HFF-Myc (cell line): ENCODE results near the gene FAM25C.
"Not testable (repeated sequence)": the region's sequence is repeated elsewhere in the genome, so short reads cannot be mapped to it uniquely, and the experiment has no call there.

ENCODE experiments used
- DNase-seq: peaks from one replicate; pipeline ENCODE4 v3.0.0-alpha.2; 2011; ENCODE audit warnings: low read depth; ENCODE audit errors: extremely low read depth
- H3K4me3 ChIP-seq: replicated peaks from 2 replicates; pipeline ENCODE4 v1.5.1; 2011; ENCODE audit warnings: low read depth, mild to moderate bottlenecking, control low read depth, low read length

Gene FAM25C

DNA sequence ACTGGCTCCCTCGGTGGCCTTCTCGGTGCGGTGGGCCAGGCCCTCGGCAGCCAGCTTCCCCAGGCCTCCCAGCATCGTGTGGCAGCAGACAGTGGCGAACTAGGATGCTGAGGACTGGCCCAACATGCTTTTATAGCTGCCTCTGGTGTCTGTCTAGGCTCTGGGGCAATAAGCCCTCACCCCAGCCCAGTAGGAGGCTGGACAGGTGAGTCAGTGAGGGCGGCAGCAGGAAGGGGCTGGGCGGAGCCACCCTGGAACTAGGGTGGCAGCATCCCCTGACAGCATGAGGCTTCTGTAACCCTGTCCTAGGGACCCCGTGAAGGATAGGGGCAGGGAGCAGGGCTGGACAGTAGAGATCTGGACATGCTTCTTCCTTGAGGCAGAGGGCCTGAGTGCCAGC is at the start of gene FAM25C:
FAM25C (minus strand) TSS at position 101 of the 400 bp plus-strand sequence; CDS start at position 75, 26 bp downstream.
- DNase-seq, H3K4me3 ChIP-seq: not testable (repeated sequence)

DNA sequence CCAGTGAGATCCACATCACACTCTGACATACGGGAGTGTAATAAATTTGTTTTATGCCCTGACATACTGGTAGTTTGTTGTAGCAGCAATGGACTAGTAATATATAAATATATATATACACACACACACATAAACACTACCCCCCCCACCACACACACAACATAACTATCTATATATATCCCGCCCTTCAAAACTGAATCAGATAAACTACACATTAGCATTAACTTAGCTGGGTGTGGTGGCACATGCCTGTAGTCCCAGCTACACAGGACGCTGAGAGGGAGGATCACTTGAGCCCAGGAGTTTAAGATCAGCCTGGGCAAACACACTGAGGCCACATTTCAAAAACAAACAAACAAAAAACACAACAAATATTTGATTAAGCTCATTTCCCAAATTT is 45.0 kb upstream of the FAM25C start:
- not testable (repeated sequence) for DNase-seq, H3K4me3 ChIP-seq

DNA sequence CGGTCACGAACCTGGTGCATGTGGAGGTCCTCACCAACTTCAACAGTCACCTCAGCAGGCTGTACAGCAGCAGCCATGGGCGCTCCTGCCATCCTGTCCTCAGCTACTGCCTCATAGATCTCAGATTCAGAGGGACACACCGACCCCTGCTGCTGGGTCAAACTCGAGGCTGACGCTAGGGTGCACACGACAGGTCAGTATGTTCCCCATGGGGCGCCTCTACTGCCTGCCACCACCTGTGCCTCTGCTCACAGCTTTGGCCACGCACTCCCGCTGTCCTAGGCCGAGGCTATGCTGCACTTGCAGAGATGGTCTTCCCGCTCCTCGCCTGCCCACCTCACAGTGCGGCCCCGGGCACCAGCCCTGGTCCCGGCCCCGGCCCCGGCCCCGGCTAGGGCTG is 31.8 kb upstream of the FAM25C start:
- H3K4me3 ChIP-seq, DNase-seq: not testable (repeated sequence)

DNA sequence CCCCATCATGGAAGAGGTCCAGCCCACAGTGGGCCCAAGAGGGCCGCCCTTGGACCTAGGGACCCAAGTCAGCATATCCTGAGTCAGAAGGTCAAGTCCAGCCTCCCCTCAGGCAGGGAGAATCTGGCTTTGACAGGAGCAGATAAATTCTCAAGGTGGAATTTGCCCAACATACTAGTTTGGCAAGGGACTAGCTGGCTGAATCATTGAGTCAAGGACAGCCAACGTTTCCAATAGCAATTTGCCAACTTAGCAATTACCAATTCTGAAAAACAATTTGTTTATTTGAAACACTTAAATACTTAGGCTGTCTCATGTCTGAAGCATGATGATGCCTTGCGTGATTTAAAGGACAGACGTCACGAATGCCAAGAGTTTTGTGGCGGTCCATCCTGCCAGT is 2.7 kb upstream of the FAM25C start:
- DNase-seq, H3K4me3 ChIP-seq: not testable (repeated sequence)

DNA sequence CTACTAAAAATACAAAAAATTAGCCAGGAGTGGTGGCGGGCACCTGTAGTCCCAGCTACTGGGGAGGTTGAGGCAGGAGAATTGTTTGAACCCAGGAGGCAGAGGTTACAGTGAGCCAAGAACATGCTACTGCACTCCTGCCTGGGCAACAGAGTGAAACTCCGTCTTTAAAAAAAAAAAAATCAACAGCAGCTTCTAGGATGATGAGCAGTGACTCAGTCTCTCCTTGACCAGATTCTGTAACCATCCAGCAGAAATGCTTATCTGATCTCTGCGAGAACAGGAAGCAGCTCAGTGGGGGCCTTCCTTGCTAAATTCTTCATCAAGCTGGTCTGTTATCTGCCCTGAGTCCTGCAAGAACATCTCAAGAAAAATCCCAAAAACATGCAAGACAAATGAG is 5.5 kb downstream of the FAM25C start:
- H3K4me3 ChIP-seq, DNase-seq: not testable (repeated sequence)

DNA sequence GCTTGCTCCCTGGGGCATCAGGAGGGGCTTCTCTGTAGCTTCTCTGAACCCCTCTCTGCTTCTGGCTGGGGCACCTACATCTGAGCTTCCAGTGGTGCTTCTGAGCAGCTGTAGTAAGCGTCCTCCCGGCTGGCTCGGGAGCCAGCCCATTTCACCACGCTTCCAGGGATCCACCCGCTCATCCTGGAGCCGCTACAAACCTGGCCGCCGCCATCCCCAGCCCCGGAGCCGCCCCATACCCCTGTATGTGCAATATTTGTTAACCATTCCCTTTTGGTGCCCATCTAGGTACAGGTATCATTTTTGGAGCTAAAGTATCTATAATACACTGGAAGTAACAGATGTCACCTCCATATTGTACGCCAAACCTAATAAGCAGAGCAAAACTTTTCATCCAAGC is 7.0 kb downstream of the FAM25C start:
- DNase-seq, H3K4me3 ChIP-seq: not testable (repeated sequence)

DNA sequence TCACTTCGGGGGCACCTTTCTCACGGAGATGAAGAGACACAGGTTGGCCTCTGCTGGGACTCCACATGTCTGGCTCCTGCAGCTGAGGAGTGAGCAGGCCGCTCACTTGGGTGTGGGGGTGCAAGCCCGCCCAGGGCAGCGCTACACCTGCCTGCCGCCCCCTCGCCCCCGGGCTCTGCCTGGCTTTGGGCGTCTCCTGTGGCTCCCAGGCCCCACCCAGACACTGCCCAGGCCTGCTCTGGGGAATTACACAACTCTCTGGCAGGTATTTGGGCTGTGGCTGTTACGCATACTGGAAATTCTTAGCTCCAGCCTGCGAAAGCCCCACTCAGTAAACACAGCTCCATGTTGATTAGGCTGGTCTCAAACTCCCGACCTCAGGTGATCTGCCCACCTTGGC is 7.9 kb downstream of the FAM25C start:
- H3K4me3 ChIP-seq, DNase-seq: not testable (repeated sequence)

DNA sequence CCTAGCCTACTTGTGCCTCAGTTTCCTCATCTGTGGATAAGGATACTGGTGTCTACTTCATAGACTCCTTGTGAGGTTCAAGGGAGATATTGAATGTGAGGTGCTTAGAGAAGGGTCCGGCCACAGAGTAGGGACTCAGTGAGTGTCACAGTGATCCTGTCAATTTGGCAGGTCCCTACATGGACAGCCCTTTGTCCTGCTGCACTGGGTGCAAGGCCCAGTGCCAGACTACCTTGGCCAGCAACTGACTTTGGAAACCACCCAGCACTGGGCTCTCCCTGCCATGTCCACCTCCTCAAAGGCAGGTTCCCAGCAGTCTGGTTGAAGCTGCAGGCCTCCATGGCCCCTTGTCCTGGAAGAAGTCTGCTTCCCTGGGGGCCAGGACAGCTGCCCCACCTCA is 9.5 kb downstream of the FAM25C start:
- DNase-seq, H3K4me3 ChIP-seq: not testable (repeated sequence)

DNA sequence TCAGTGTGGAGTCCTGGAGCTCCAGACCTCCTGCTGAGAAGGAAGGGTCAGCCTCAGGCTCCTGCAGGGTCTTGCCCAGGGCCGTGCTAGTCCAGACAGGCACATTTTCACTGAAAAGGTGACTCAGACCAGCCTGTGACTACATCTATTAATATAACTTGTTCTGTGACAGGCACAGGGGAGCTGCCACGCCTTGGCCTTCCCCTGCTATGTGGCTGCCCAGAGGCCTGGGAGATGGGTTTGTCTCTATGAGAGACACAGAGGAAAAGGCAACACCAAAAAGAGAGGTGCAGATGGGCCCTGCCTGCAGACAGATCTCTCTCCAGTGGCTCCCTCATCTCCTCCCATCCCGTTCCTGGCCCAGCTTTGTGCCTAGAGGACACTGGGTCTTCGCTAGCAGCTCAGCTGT is 10.0 kb downstream of the FAM25C start:
- not testable (repeated sequence) for DNase-seq, H3K4me3 ChIP-seq

DNA sequence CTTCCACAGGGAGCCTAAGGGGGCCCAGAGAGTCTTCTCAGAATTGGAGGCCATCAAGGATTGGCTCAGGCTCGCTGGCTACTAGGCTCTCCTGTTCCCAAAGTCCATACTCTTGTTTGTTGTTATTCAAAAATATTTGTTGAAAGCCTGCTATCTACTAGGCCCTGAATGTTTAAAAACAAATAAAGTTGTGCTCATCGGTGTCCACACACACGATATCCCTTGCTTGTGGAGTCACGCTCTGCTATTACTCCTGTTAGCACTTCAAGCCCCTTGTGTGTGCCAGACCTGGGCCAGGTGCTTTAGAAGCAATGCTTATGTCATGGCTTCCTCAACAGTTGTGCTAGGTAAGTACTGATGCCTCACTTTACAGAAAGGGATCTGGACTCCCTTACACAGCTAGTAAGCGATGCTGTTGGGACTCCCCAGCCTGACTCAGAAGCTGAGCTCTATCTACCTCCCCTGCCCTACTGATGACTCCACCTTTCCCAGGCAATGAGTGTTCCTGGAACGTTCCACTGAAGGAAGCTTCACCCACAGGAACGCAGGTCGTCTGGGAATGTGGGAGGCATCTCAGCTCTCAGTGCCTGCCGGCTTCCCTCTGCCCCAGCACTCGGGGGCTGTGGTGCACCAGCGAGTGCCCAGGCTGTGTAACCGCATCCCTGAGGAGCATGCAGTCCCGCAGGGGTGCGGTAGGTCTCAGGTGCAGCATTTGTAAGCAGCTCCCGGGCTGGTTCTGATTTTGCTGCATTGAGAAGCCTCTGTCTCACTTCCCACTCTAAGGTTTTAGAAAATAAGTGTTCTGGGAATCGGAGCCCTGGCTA is 10.7 kb downstream of the FAM25C start:
- not testable (repeated sequence) for DNase-seq, H3K4me3 ChIP-seq

DNA sequence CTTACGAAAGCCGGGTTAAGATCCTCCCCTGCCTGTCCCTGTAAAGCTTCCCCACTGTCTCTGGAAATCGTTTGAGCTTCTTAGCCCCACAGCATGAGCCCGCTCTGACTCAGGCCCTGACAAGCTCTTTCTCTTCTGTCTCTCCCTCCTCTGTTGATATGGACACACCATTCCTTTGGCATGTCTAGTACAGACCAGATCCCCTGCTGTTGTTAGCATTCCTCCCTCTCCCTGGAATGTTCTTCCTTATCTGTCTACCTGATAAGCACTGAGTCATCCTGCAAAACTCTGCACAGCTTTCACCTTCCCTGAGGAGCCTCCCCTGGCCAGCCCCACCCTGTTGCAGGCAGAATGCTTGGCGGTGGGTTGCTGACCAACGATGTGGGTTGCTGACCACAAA is 11.6 kb downstream of the FAM25C start:
- not testable (repeated sequence) for H3K4me3 ChIP-seq, DNase-seq

DNA sequence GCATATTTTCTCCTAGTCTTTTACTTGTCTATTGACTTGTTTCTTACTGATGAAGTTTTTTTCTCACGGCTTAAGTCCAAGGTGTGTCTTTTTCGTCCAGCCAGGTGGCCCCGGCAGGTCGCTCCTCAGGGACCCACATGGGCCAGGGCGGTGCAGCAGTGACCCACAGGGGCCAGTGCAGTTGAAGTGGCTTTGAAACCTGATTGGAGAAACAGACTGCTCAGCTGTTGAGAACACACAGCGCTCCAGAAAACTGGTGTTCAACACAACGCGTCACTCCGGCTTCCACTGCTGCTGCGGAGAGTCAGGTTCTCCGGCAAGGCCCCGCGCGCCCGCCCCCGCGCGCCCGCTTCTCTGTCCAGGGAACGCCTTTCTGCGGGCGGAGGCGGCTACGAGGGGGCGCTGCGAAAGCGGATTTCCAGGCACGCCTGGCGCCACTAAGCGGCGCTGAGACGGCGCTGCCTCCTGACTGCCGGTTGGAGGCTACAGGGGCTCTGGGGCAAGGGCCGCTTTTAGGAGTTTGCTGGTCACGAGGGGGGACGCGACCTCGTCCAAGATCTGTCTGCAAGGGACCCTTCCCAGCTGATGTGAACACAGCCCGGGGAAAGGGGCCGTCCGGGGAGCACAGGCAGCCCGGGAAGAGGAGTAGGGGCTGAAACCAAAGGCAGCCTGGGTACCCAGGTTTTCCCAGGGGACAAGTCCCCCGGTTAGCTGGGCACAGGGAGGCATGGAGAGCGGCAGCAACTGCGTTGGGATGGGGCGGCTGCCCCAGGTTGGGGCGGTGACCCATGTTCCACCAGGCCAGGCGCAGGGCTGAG is 13.0 kb downstream of the FAM25C start:
- DNase-seq, H3K4me3 ChIP-seq: not testable (repeated sequence)

DNA sequence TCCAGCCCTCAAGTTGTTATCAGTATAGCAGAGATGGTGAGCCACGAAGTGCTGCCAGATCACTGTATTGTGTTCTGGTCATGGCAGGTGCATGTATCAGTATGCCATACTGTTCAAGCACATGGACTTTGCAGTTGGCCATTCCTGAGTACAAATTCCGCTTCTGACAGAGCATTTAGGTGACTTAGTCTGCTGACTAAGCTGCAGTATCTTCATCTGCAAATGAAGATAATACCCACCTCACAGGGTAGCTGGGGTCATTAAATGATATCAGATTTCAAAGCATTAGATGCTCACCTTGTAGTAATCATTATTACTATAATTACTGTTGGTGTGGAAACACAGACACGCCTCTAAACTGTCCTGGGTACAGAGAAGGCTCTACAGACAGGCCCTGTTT is 24.2 kb downstream of the FAM25C start:
- DNase-seq, H3K4me3 ChIP-seq: not testable (repeated sequence)

DNA sequence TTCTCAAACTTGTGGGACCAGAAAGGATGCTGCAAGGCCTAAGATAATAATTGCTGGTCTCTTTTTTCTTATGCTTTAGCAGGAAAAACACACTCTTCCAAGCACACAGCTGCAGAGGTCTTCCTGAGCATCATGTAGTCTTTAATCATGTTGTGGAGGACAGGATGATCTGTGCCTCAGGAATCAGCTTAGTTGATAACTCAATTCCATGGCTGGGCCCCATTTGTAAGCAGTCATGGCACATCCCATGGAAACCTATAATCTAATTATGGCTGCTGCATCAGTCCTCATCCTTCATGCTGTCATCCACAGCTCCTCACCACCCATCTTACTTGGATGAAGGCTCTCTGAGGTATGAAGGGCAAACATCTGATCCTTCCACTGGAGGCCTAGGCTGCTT is 26.5 kb downstream of the FAM25C start:
- not testable (repeated sequence) for DNase-seq, H3K4me3 ChIP-seq

DNA sequence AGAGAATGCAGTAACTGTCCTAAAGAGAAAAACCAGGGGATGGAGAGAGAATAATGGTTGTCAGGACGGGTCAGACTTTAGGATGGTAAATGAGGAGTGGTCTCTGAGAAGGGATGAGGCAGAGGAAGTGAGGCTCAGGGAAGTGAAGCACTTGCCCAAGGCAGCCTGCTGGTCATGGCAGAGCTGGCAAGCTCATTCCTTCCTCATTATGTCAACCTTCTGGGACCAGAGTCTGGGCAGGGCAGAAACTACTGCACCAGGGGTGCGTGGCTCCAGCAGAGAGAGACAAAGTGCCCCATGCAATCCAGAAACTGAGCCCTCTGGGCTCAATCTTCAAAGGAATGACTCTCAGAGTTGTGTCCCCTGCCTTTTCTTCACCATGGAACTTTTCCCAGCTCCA is 27.5 kb downstream of the FAM25C start:
- not testable (repeated sequence) for DNase-seq, H3K4me3 ChIP-seq

DNA sequence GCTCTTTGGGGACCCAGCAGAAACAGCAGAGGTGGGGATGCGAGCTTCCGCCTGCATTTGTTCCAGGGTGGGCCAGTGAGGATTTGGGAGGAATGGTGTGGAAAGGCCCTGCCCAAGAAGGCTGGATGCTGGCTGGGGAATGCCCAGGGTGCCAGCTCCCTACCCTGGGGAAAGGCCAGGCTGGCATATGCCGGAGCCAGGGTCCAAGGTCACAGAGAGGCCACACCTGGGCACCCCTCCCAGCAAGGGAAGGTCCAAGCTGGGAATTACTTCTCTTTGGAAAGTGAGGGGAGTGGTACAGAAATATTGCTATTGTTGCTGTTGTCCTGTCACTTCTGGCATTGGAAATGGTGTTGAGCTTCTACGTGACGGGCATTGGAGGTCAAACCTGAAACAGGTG is 28.0 kb downstream of the FAM25C start:
- DNase-seq, H3K4me3 ChIP-seq: not testable (repeated sequence)

DNA sequence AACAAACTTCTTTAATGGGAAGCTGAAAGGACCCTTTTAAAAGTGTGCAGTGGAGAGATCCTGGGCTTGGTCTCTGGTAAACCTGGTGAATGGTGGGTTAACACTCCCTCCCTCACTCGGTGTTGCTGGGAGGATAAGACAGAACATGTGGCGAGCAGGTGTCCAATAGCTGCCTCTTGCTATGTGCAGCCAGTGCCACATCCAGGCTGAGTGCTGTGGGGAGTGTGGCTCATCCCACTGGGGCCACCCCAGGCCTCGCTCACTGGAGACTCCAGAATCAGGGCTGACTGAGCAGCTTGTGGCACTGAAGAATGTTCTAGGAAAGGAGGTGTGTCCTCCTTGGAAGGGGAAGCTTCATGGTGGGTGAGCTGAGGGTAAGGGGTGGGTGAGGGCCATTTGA is 29.5 kb downstream of the FAM25C start:
- not testable (repeated sequence) for H3K4me3 ChIP-seq
- peak; percentile 5 for DNase-seq

DNA sequence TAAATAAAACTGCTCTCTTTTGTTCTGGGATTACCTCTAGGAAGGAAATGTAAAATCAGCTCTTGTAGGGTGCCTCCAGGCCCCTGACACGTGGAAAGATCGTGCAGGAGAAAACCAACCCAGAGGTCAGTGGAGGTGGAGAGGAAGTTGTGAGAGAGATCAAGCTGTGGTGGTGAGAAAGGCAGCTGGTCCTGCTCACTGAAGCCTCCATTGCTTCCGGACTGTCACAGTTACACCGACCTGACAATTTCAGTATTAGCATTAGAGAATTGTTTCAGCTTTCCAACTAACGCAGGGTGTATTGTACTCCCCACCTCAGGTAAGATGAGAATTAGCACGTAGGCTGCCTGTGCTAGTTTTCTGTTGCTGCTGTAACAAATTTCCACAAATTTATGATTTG is 30.6 kb downstream of the FAM25C start:
- not testable (repeated sequence) for DNase-seq, H3K4me3 ChIP-seq
